Breast epithelium (tissue), 3 donors: ENCODE results near the gene SELPLG.

ENCODE experiments used
- POLR2A ChIP-seq: fragments of 450-650 bp; IDR thresholded peaks from one replicate; pipeline ENCODE4 v1.6.1; 2016; ENCODE audit warnings: antibody characterized with exemption, mild to moderate bottlenecking, moderate library complexity
- POLR2AphosphoS5 ChIP-seq, 3 donors: sonication (generic); formaldehyde crosslinking; IDR thresholded peaks; one replicate each; pipeline ENCODE4 v1.6.1; 2017; ENCODE audit warnings: antibody characterized with exemption in 3 of 3
- TF ChIP-seq, protein P1 (sequence below), 3 donors: fragments of 450-650 bp; IDR thresholded peaks; one replicate each; pipeline ENCODE4 v1.5.1; 2016 to 2017; ENCODE audit warnings: antibody characterized with exemption in 3 of 3, mild to moderate bottlenecking in 3 of 3, moderate library complexity in 3 of 3

GRCh38 chr12:108596854-108597558 is 36.7 kb downstream of the SELPLG start:
- TF ChIP-seq, protein P1, sequence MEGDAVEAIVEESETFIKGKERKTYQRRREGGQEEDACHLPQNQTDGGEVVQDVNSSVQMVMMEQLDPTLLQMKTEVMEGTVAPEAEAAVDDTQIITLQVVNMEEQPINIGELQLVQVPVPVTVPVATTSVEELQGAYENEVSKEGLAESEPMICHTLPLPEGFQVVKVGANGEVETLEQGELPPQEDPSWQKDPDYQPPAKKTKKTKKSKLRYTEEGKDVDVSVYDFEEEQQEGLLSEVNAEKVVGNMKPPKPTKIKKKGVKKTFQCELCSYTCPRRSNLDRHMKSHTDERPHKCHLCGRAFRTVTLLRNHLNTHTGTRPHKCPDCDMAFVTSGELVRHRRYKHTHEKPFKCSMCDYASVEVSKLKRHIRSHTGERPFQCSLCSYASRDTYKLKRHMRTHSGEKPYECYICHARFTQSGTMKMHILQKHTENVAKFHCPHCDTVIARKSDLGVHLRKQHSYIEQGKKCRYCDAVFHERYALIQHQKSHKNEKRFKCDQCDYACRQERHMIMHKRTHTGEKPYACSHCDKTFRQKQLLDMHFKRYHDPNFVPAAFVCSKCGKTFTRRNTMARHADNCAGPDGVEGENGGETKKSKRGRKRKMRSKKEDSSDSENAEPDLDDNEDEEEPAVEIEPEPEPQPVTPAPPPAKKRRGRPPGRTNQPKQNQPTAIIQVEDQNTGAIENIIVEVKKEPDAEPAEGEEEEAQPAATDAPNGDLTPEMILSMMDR (IDR thresholded peaks at IDR 0.05) = no peak
- no peak for TF ChIP-seq POLR2A
- TF ChIP-seq POLR2AphosphoS5 (IDR thresholded peaks at IDR 0.05) = no peak
